MM.1S (cell line): ENCODE results near the gene GREB1.

Source experiments
- DNase-seq: peaks from one replicate; pipeline ENCODE4 v3.0.0-alpha.2; 2015
- H2AFZ ChIP-seq: fragments of 300-600 bp; sonication (generic); 2 replicates; pipeline ENCODE4 v1.6.0; 2016; ENCODE audit warnings: antibody characterized with exemption, low read length
- H3F3A ChIP-seq: fragments of 300-600 bp; sonication (generic); 2 replicates; pipeline ENCODE4 v1.6.1; 2016; ENCODE audit warnings: mild to moderate bottlenecking, antibody characterized with exemption, low read length, moderate library complexity, mixed read lengths; ENCODE audit not compliant: insufficient read depth
- H3K27ac ChIP-seq: fragments of 300-600 bp; sonication (generic); 2 replicates; pipeline ENCODE4 v1.5.1; 2016; ENCODE audit warnings: mild to moderate bottlenecking, low read length
- H3K27me3 ChIP-seq: fragments of 300-600 bp; sonication (generic); replicated peaks from 2 replicates; pipeline ENCODE4 v1.6.0; 2016; ENCODE audit warnings: low read length; ENCODE audit not compliant: insufficient read depth
- H3K36me3 ChIP-seq: fragments of 300-600 bp; sonication (generic); replicated peaks from 2 replicates; pipeline ENCODE4 v1.6.1; 2016; ENCODE audit warnings: mild to moderate bottlenecking, low read length, mixed read lengths; ENCODE audit not compliant: insufficient read depth
- H3K4me1 ChIP-seq: fragments of 300-600 bp; sonication (generic); 2 replicates; pipeline ENCODE4 v1.6.1; 2016; ENCODE audit warnings: low read length, mixed read lengths
- H3K4me2 ChIP-seq: fragments of 300-600 bp; sonication (generic); 2 replicates; pipeline ENCODE4 v1.6.0; 2016; ENCODE audit warnings: low read depth, low read length
- H3K4me3 ChIP-seq: fragments of 300-600 bp; sonication (generic); 2 replicates; pipeline ENCODE4 v1.5.1; 2016; ENCODE audit warnings: low read length, mixed read lengths
- H3K79me2 ChIP-seq: fragments of 300-600 bp; sonication (generic); 2 replicates; pipeline ENCODE4 v1.6.1; 2016; ENCODE audit warnings: mixed run types, low read length, mixed read lengths
- H3K9ac ChIP-seq: fragments of 300-600 bp; sonication (generic); 2 replicates; pipeline ENCODE4 v1.6.1; 2016; ENCODE audit warnings: low read length, mixed read lengths
- H3K9me2 ChIP-seq: fragments of 300-600 bp; sonication (generic); replicated peaks from 2 replicates; pipeline ENCODE4 v1.6.1; 2016; ENCODE audit warnings: mild to moderate bottlenecking, low read length, mixed read lengths; ENCODE audit not compliant: insufficient read depth
- H3K9me3 ChIP-seq: fragments of 300-600 bp; sonication (generic); replicated peaks from 2 replicates; pipeline ENCODE4 v1.6.1; 2016; ENCODE audit warnings: mild to moderate bottlenecking, low read length, mixed read lengths; ENCODE audit not compliant: insufficient read depth
- H4K20me1 ChIP-seq: fragments of 300-600 bp; sonication (generic); 2 replicates; pipeline ENCODE4 v1.6.1; 2016; ENCODE audit warnings: mild to moderate bottlenecking, low read length, moderate library complexity, mixed read lengths; ENCODE audit not compliant: insufficient read depth
- CTCF ChIP-seq: fragments of 300-600 bp; sonication (generic); IDR thresholded peaks from 2 replicates; pipeline ENCODE4 v1.5.1; 2016; ENCODE audit warnings: antibody characterized with exemption, low read length, mixed read lengths
- EZH2 ChIP-seq: fragments of 300-600 bp; sonication (generic); optimal IDR thresholded peaks from 2 replicates; pipeline ENCODE3; 2017; ENCODE audit warnings: low read depth, mild to moderate bottlenecking, antibody characterized with exemption, low read length, mixed read lengths
- EZH2phosphoT487 ChIP-seq: fragments of 300-600 bp; sonication (generic); IDR thresholded peaks from 2 replicates; pipeline ENCODE4 v1.6.1; 2018; ENCODE audit warnings: antibody characterized with exemption, low read length

Gene GREB1

GRCh38 chr2:11571170-11571569 lies 37.3 kb downstream of the GREB1 start:
- Histone ChIP-seq H3K4me1 (no peaks in the 10 kb centered on the region), H3K9me3 (no peaks in the 10 kb centered on the region), H3K4me3 (no peak overlapping the region), H4K20me1 (no peaks in the 10 kb centered on the region), H3K27ac (no peak overlapping the region), H3K79me2 (no peaks in the 10 kb centered on the region), H3K36me3 (no peaks in the 10 kb centered on the region), H3K27me3 (no peaks in the 10 kb centered on the region), H3K9me2 (no peaks in the 10 kb centered on the region), H3F3A (no peaks in the 10 kb centered on the region), H2AFZ (no peak overlapping the region), H3K9ac (no peak overlapping the region), H3K4me2 (no peak overlapping the region)
- TF ChIP-seq EZH2phosphoT487 (no peak), CTCF (no peak), EZH2 (no peak)
- DNase-seq: no peak

- Histone ChIP-seq H3K4me1 (no peaks in the 10 kb centered on the region), H3K9me3 (no peaks in the 10 kb centered on the region), H3K4me2 (no peak overlapping the region), H3K36me3 (no peaks in the 10 kb centered on the region), H3F3A (no peaks in the 10 kb centered on the region), H3K4me3 (no peak overlapping the region), H3K79me2 (no peaks in the 10 kb centered on the region), H2AFZ (no peak overlapping the region), H4K20me1 (no peaks in the 10 kb centered on the region), H3K27ac (no peak overlapping the region), H3K9me2 (no peaks in the 10 kb centered on the region), H3K27me3 (no peaks in the 10 kb centered on the region), H3K9ac (no peak overlapping the region)
- no peak for TF ChIP-seq CTCF
- TF ChIP-seq EZH2: no peak
- no peak for DNase-seq
Measured at GRCh38 chr2:11572996-11573395, 39.2 kb downstream of the GREB1 start.

- H2AFZ ChIP-seq: no peak overlapping the region
- H3K27ac ChIP-seq: no peak overlapping the region
- H3F3A ChIP-seq: no peaks in the 10 kb centered on the region
- H3K4me1 ChIP-seq: no peaks in the 10 kb centered on the region
- H3K9ac ChIP-seq: no peak overlapping the region
- H3K36me3 ChIP-seq: no peaks in the 10 kb centered on the region
- no peaks in the 10 kb centered on the region for H3K27me3 ChIP-seq
- no peaks in the 10 kb centered on the region for H3K79me2 ChIP-seq
- H3K9me3 ChIP-seq: no peaks in the 10 kb centered on the region
- TF ChIP-seq EZH2phosphoT487: no peak
- TF ChIP-seq EZH2: no peak
- TF ChIP-seq CTCF: no peak
- no peaks in the 10 kb centered on the region for H4K20me1 ChIP-seq
- H3K4me3 ChIP-seq: no peak overlapping the region
- no peak overlapping the region for H3K4me2 ChIP-seq
- no peak for DNase-seq
- H3K9me2 ChIP-seq: no peaks in the 10 kb centered on the region
Measured at GRCh38 chr2:11573418-11574175, 39.8 kb downstream of the GREB1 start.
